ENCODE data around the gene NUP210L.
"Not testable (repeated sequence)": the region's sequence is repeated elsewhere in the genome, so short reads cannot be mapped to it uniquely, and the experiment has no call there.

NUP210L gene

GRCh38 chr1:154117642-154118041 is 37.2 kb downstream of the NUP210L start:
- in situ Hi-C loops (cut with MboI; ENCODE audit: low pct_unique_long_range_greater_than_20kb, low sequenced_read_pairs): no loop called here
- no peak for DNase-seq

- in situ Hi-C loops (cut with MboI; ENCODE audit: low pct_unique_long_range_greater_than_20kb, low sequenced_read_pairs): no loop called here
- no peak for DNase-seq
Observed at GRCh38 chr1:154115180-154115579, 39.7 kb downstream of the NUP210L start.

- DNase-seq: no peak
- in situ Hi-C loops (cut with MboI; ENCODE audit: low pct_unique_long_range_greater_than_20kb, low sequenced_read_pairs): no loop called here
Observed at GRCh38 chr1:154104433-154105082, 50.3 kb downstream of the NUP210L start.

- DNase-seq; in situ Hi-C loops (cut with MboI; ENCODE audit: low pct_unique_long_range_greater_than_20kb, low sequenced_read_pairs): not testable (repeated sequence)
Observed at GRCh38 chr1:154100141-154100540, 54.7 kb downstream of the NUP210L start.

- in situ Hi-C loops (cut with MboI; ENCODE audit: low pct_unique_long_range_greater_than_20kb, low sequenced_read_pairs): no loop called here
- no peak for DNase-seq
Observed at GRCh38 chr1:154097873-154098272, 57.0 kb downstream of the NUP210L start.

- DNase-seq: no peak
- in situ Hi-C loops (cut with MboI; ENCODE audit: low pct_unique_long_range_greater_than_20kb, low sequenced_read_pairs): no loop called here
Observed at GRCh38 chr1:154095456-154096060, 59.3 kb downstream of the NUP210L start.

GRCh38 chr1:154094411-154094810 is 60.5 kb downstream of the NUP210L start:
- no peak for DNase-seq
- in situ Hi-C loops (cut with MboI; ENCODE audit: low pct_unique_long_range_greater_than_20kb, low sequenced_read_pairs): no loop called here

GRCh38 chr1:154093699-154094098 is 61.2 kb downstream of the NUP210L start:
- DNase-seq: no peak
- in situ Hi-C loops (cut with MboI; ENCODE audit: low pct_unique_long_range_greater_than_20kb, low sequenced_read_pairs): no loop called here

- in situ Hi-C loops (cut with MboI; ENCODE audit: low pct_unique_long_range_greater_than_20kb, low sequenced_read_pairs): no loop called here
- no peak for DNase-seq
Observed at GRCh38 chr1:154091706-154092105, 63.2 kb downstream of the NUP210L start.

GRCh38 chr1:154087574-154087973 is 67.3 kb downstream of the NUP210L start:
- DNase-seq: no peak
- in situ Hi-C loops (cut with MboI; ENCODE audit: low pct_unique_long_range_greater_than_20kb, low sequenced_read_pairs): no loop called here

GRCh38 chr1:154083057-154083456 is 71.8 kb downstream of the NUP210L start:
- in situ Hi-C loops (cut with MboI; ENCODE audit: low pct_unique_long_range_greater_than_20kb, low sequenced_read_pairs); DNase-seq: not testable (repeated sequence)

- in situ Hi-C loops (cut with MboI; ENCODE audit: low pct_unique_long_range_greater_than_20kb, low sequenced_read_pairs): no loop called here
Observed at GRCh38 chr1:154081386-154082126, 73.3 kb downstream of the NUP210L start.

GRCh38 chr1:154076413-154076812 is 78.5 kb downstream of the NUP210L start:
- no peak for DNase-seq
- in situ Hi-C loops (cut with MboI; ENCODE audit: low pct_unique_long_range_greater_than_20kb, low sequenced_read_pairs): no loop called here

More at GRCh38 chr1:154081386-154082126, 73.3 kb downstream of the NUP210L start:
- DNase-seq: no peak

GRCh38 chr1:154075746-154076145 is 79.1 kb downstream of the NUP210L start:
- in situ Hi-C loops (cut with MboI; ENCODE audit: low pct_unique_long_range_greater_than_20kb, low sequenced_read_pairs): no loop called here
- no peak for DNase-seq

- DNase-seq: no peak
- in situ Hi-C loops (cut with MboI; ENCODE audit: low pct_unique_long_range_greater_than_20kb, low sequenced_read_pairs): no loop called here
Observed at GRCh38 chr1:154062309-154062708, 92.6 kb downstream of the NUP210L start.

- DNase-seq; in situ Hi-C loops (cut with MboI; ENCODE audit: low pct_unique_long_range_greater_than_20kb, low sequenced_read_pairs): not testable (repeated sequence)
Observed at GRCh38 chr1:154047436-154047835, 107.4 kb downstream of the NUP210L start.

- DNase-seq; in situ Hi-C loops (cut with MboI; ENCODE audit: low pct_unique_long_range_greater_than_20kb, low sequenced_read_pairs): not testable (repeated sequence)
Observed at GRCh38 chr1:154033697-154034096, 121.2 kb downstream of the NUP210L start.

- in situ Hi-C loops (cut with MboI; ENCODE audit: low pct_unique_long_range_greater_than_20kb, low sequenced_read_pairs): no loop called here
- no peak for DNase-seq
Observed at GRCh38 chr1:154019940-154020339, 134.9 kb downstream of the NUP210L start.

- in situ Hi-C loops (cut with MboI; ENCODE audit: low pct_unique_long_range_greater_than_20kb, low sequenced_read_pairs): no loop called here
- no peak for DNase-seq
Observed at GRCh38 chr1:154019269-154019668, 135.6 kb downstream of the NUP210L start.

GRCh38 chr1:154014154-154014907 is 140.5 kb downstream of the NUP210L start:
- in situ Hi-C loops (cut with MboI; ENCODE audit: low pct_unique_long_range_greater_than_20kb, low sequenced_read_pairs): no loop called here
- DNase-seq: no peak
